H1 (cell line): ENCODE measurements around the gene EIF1AY. TPM values are rescaled to one million over a fixed set of nuclear protein-coding genes. Genes with fewer than 3 reads are reported as not detected.

Experiments used
- CTCF ChIA-PET: fragments of 300-600 bp; sonication (Branson Sonifier 250); formaldehyde crosslinking; loops from one replicate; lab custom pipeline; 2021; ENCODE audit not compliant: partially characterized antibody; lab: Charles Lee
- POLR2A ChIA-PET: fragments of 300-600 bp; sonication (Branson Sonifier 250); formaldehyde crosslinking; loops from one replicate; lab custom pipeline; 2021; ENCODE audit warnings: inconsistent platforms; ENCODE audit not compliant: partially characterized antibody; lab: Charles Lee
- DNase-seq, 2 experiments: peaks; one replicate each; pipeline versions ENCODE4 v3.0.0 to v3.0.0-alpha.2; 2010 to 2022; ENCODE audit warnings: low spot score in 2 of 2, low read depth in 1 of 2, mixed read lengths in 1 of 2
- FAIRE-seq: peaks from 2 replicates; lab custom pipeline; 2011; peaks lifted over from hg19 to GRCh38; lab: Jason Lieb, UNC
- H2AFZ ChIP-seq: 2 replicates; pipeline ENCODE4 v1.8.1; 2012; ENCODE audit warnings: low read length, inconsistent platforms
- H2AK5ac ChIP-seq: 2 replicates; pipeline ENCODE4 v1.6.1; 2013; ENCODE audit warnings: low read depth, low read length
- H2BK120ac ChIP-seq: replicated peaks from 2 replicates; pipeline ENCODE3; 2013; ENCODE audit warnings: low read depth, low read length, inconsistent platforms
- H2BK12ac ChIP-seq: 2 replicates; pipeline ENCODE4 v1.6.1; 2013; ENCODE audit warnings: low read depth, low read length
- H2BK15ac ChIP-seq: 2 replicates; pipeline ENCODE4 v1.6.1; 2013; ENCODE audit warnings: low read length
- H2BK20ac ChIP-seq: 2 replicates; pipeline ENCODE4 v1.6.1; 2013; ENCODE audit warnings: low read length
- H2BK5ac ChIP-seq: 2 replicates; pipeline ENCODE4 v1.6.1; 2013; ENCODE audit warnings: low read depth, low read length
- H3K14ac ChIP-seq: 2 replicates; pipeline ENCODE4 v1.6.1; 2013; ENCODE audit warnings: inconsistent platforms; ENCODE audit not compliant: insufficient read length
- H3K18ac ChIP-seq: 2 replicates; pipeline ENCODE4 v1.6.1; 2013; ENCODE audit warnings: low read length; ENCODE audit errors: extremely low read depth
- H3K23ac ChIP-seq: 2 replicates; pipeline ENCODE4 v1.6.1; 2013; ENCODE audit warnings: inconsistent platforms; ENCODE audit not compliant: insufficient read length
- H3K23me2 ChIP-seq: 2 replicates; pipeline ENCODE4 v1.6.1; 2013; ENCODE audit warnings: low read depth, low read length
- H3K27ac ChIP-seq: 2 replicates; pipeline ENCODE4 v1.6.1; 2011; ENCODE audit warnings: low read depth, low read length, inconsistent platforms
- H3K27me3 ChIP-seq, 4 experiments: replicated peaks in 1 of 4; 1 replicate in 1 of 4; 2 replicates in 3 of 4; pipeline versions ENCODE4 v1.6.1 to v1.8.1; 2011 to 2013; ENCODE audit warnings: low read length in 3 of 4, mild to moderate bottlenecking in 3 of 4, inconsistent platforms in 2 of 4, mixed read lengths in 2 of 4, moderate library complexity in 1 of 4; ENCODE audit not compliant: control insufficient read depth in 3 of 4, insufficient read depth in 3 of 4; ENCODE audit errors: extremely low read depth in 1 of 4
- H3K36me3 ChIP-seq, 4 experiments: 2 replicates each; pipeline versions ENCODE4 v1.6.1 to v1.8.1; 2011 to 2013; ENCODE audit warnings: mild to moderate bottlenecking in 4 of 4, low read length in 3 of 4, moderate library complexity in 2 of 4, control low read depth in 1 of 4, inconsistent platforms in 1 of 4; ENCODE audit not compliant: insufficient read depth in 4 of 4, control insufficient read depth in 2 of 4
- H3K4ac ChIP-seq: replicated peaks from 2 replicates; pipeline ENCODE3; 2013; ENCODE audit warnings: low read length, low read depth, mixed read lengths, inconsistent platforms; ENCODE audit not compliant: insufficient read length
- H3K4me1 ChIP-seq, 4 experiments: replicated peaks in 1 of 4; 1 replicate in 1 of 4; 2 replicates in 3 of 4; pipeline versions ENCODE4 v1.6.1 to v1.8.1; 2011 to 2013; ENCODE audit warnings: low read length in 3 of 4, inconsistent platforms in 2 of 4, mixed read lengths in 1 of 4; ENCODE audit not compliant: insufficient read depth in 4 of 4, control insufficient read depth in 3 of 4
- H3K4me2 ChIP-seq, 2 experiments: 2 replicates each; pipeline versions ENCODE4 v1.6.1 to v1.8.1; 2011 to 2013; ENCODE audit warnings: low read depth in 2 of 2, low read length in 2 of 2, control low read depth in 1 of 2, inconsistent platforms in 1 of 2, mild to moderate bottlenecking in 1 of 2; ENCODE audit not compliant: insufficient read depth in 1 of 2
- H3K4me3 ChIP-seq, 4 experiments: fragments of 200-600, 300-600 bp in 1 of 4; sonication (generic), shearing (Covaris generic), sonication (Bioruptor Twin) in 1 of 4; 2 replicates each; pipeline versions ENCODE4 v1.5.1 to v1.8.1; 2011 to 2016; ENCODE audit warnings: low read length in 4 of 4, low read depth in 3 of 4, control low read depth in 2 of 4, inconsistent platforms in 2 of 4, mild to moderate bottlenecking in 2 of 4, mixed read lengths in 1 of 4, moderate library complexity in 1 of 4; ENCODE audit not compliant: insufficient read depth in 2 of 4; ENCODE audit errors: extremely low read depth in 1 of 4
- H3K56ac ChIP-seq: replicated peaks from 2 replicates; pipeline ENCODE3; 2013; ENCODE audit warnings: low read depth, mild to moderate bottlenecking, mixed read lengths, low read length, inconsistent platforms; ENCODE audit not compliant: insufficient read length
- H3K79me1 ChIP-seq: 2 replicates; pipeline ENCODE4 v1.6.1; 2013; ENCODE audit warnings: low read depth, low read length, control low read depth
- H3K79me2 ChIP-seq, 2 experiments: 2 replicates each; pipeline versions ENCODE4 v1.6.1 to v1.8.1; 2012 to 2013; ENCODE audit warnings: low read length in 2 of 2, mild to moderate bottlenecking in 2 of 2, inconsistent platforms in 1 of 2; ENCODE audit not compliant: insufficient read depth in 2 of 2, control insufficient read depth in 1 of 2
- H3K9ac ChIP-seq, 4 experiments: replicated peaks in 1 of 4; 1 replicate in 1 of 4; 2 replicates in 3 of 4; pipeline versions ENCODE4 v1.6.1 to v1.8.1; 2011 to 2013; ENCODE audit warnings: low read depth in 3 of 4, low read length in 3 of 4, control low read depth in 2 of 4, mild to moderate bottlenecking in 2 of 4, moderate library complexity in 2 of 4, inconsistent platforms in 1 of 4; ENCODE audit errors: extremely low read depth in 1 of 4
- H3K9me3 ChIP-seq, 2 experiments: 2 replicates each; pipeline versions ENCODE4 v1.6.1 to v1.8.1; 2012 to 2013; ENCODE audit warnings: mild to moderate bottlenecking in 2 of 2, moderate library complexity in 2 of 2, control low read depth in 1 of 2, inconsistent platforms in 1 of 2, low read depth in 1 of 2, low read length in 1 of 2, mixed read lengths in 1 of 2; ENCODE audit not compliant: insufficient read depth in 2 of 2
- H4K20me1 ChIP-seq, 2 experiments: replicated peaks in 1 of 2; 2 replicates each; pipeline versions ENCODE3 to v1.8.1; 2011 to 2013; ENCODE audit warnings: inconsistent platforms in 2 of 2, low read length in 2 of 2, mild to moderate bottlenecking in 1 of 2; ENCODE audit not compliant: insufficient read depth in 2 of 2, control insufficient read depth in 1 of 2
- H4K5ac ChIP-seq: 2 replicates; pipeline ENCODE4 v1.6.1; 2013; ENCODE audit warnings: low read length, low read depth, mixed read lengths, inconsistent platforms; ENCODE audit not compliant: insufficient read length
- H4K8ac ChIP-seq: 2 replicates; pipeline ENCODE4 v1.8.0; 2013; ENCODE audit warnings: mild to moderate bottlenecking, moderate library complexity, low read length, inconsistent platforms; ENCODE audit not compliant: insufficient read depth; ENCODE audit errors: extremely low read depth
- H4K91ac ChIP-seq: replicated peaks from 2 replicates; pipeline ENCODE3; 2013; ENCODE audit warnings: low read length, mixed read lengths, inconsistent platforms; ENCODE audit not compliant: insufficient read length
- SP2 ChIP-seq: IDR thresholded peaks from 2 replicates; pipeline ENCODE4 v1.6.1; 2012; ENCODE audit warnings: mild to moderate bottlenecking, low read length, inconsistent platforms
- TEAD4 ChIP-seq: IDR thresholded peaks from 2 replicates; pipeline ENCODE4 v1.6.1; 2012; ENCODE audit warnings: low read depth, low read length, inconsistent platforms, mixed read lengths
- WGBS, 2 experiments: shearing (Covaris generic) in 1 of 2; methylation state at CpG; one replicate each; pipeline versions ENCODE4 v1.1.6 to v1.1.7; 2013 to 2015; ENCODE audit warnings: low lambda C conversion rate in 2 of 2, mixed read lengths in 2 of 2, inconsistent platforms in 1 of 2, low coverage in 1 of 2, missing lambda C conversion rate in 1 of 2; ENCODE audit not compliant: insufficient replicate concordance in 2 of 2, insufficient coverage in 1 of 2, insufficient read length in 1 of 2; ENCODE audit errors: extremely low coverage in 1 of 2, missing lambda C conversion rate in 1 of 2; 5-methylcytosine and 5-hydroxymethylcytosine counted together
- polyA plus RNA-seq, 7 experiments: library from polyadenylated mRNA; depleted of rRNA in 3 of 7; stranded (reverse) in 5 of 7; unstranded in 2 of 7; fragments of >200 nt in 5 of 7; fragments of 200-250 nt in 2 of 7; gene quantifications; 1 replicate in 5 of 7; 2 replicates in 1 of 7; 4 replicates in 1 of 7; pipeline versions ENCODE4 v1.2.1 to v1.2.3, GENCODE V29; 2011 to 2013; ENCODE audit warnings: missing spikeins in 2 of 7, mixed read lengths in 2 of 7
- total RNA-seq: library from RNA; stranded (reverse); fragmentation: NEBNext Ultra II Directional; extraction: Animal tissue kit (Norgen Biotek cat#: 25700); gene quantifications from 2 replicates; pipeline ENCODE4 v1.2.1, GENCODE V29; 2021

EIF1AY gene
- total and polyA plus RNA-seq, 2 of the 8 experiments (the other 6 are each of a cell fraction or from before 2014, with no cell fraction given): 8.8 to 34.1 TPM

DNA sequence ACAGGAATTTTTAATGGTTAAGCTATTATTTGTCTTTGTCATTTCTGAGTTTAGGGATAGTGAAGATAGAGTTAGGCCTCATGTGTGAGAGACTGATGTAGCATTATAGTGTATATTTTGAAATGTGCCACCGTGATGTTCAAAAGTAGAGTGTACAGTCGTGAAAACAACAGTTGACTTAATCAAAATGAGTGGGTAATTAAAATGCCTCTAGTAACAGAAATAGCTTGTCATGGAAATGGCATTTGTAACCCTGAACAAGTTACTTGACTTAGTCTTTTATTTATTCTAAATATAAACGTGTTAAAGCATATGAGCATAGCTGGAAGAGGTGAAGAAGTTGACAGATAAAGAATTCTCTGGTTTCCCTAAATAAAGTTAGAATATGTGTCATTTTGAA lies 6.1 kb downstream of the EIF1AY start:
- POLR2A ChIA-PET: no interaction called here
- Histone ChIP-seq H3K9ac (no peak overlapping the region), H2BK15ac (no peak overlapping the region), H4K5ac (no peak overlapping the region), H2BK12ac (no peak overlapping the region), H2BK120ac (no peak overlapping the region), H3K27ac (no peak overlapping the region), H2AFZ (no peak overlapping the region), H3K27me3 (no peaks in the 10 kb centered on the region), H3K56ac (no peak overlapping the region), H3K14ac (no peak overlapping the region), H4K20me1 (no peaks in the 10 kb centered on the region)
- TF ChIP-seq SP2: no peak
- no peak for TF ChIP-seq TEAD4
- TF ChIP-seq, all 59 proteins: peak for 0
- Histone ChIP-seq H3K4ac (no peak overlapping the region), H3K79me1 (no peaks in the 10 kb centered on the region), H3K4me3 (no peak overlapping the region), H3K9me3 (no peaks in the 10 kb centered on the region), H3K18ac (no peak overlapping the region), H3K23ac (no peak overlapping the region), H3K79me2 (peaks cover 0 to 12% of the 10 kb centered on the region in 2 experiments; a peak in 2 of 4 replicates), H3K36me3 (no peaks in the 10 kb centered on the region; a peak in 1 of 8 replicates), H3K23me2 (no peaks in the 10 kb centered on the region), H4K8ac (no peak overlapping the region), H2BK20ac (no peak overlapping the region), H3K4me2 (no peak overlapping the region), H3K4me1 (no peaks in the 10 kb centered on the region), H2AK5ac (no peak overlapping the region), H4K91ac (no peak overlapping the region), H2BK5ac (no peak overlapping the region)
- CTCF ChIA-PET: interaction anchor here (0.8 kb wide), 1 partner anchor 12 kb away, joined by 3 read pairs; no protein-coding TSS in a partner anchor
- DNase-seq (no peak), FAIRE-seq (no peak)
- WGBS, 2 experiments: 97% methylated on average over 3 of the region's 3 CpGs; no CpG with 5 or more reads in 1 of the 2 experiments
